H1 (cell line): Measurements from ENCODE around the gene SSC5D. TPM values are rescaled to one million over a fixed set of nuclear protein-coding genes. Genes with fewer than 3 reads are reported as not detected.

Experiments used
- ASH2L ChIP-seq: fragments of 200-600, 300-600 bp; sonication (generic); IDR thresholded peaks from one replicate; pipeline ENCODE4 v1.7.1; 2017; ENCODE audit warnings: low read length
- E2F6 ChIP-seq: IDR thresholded peaks from 2 replicates; pipeline ENCODE4 v1.6.1; 2012; ENCODE audit warnings: inconsistent platforms
- KDM5A ChIP-seq: fragments of 200-600 bp; IDR thresholded peaks from 2 replicates; pipeline ENCODE4 v1.7.1; 2012; ENCODE audit warnings: mild to moderate bottlenecking, low read length, inconsistent platforms, mixed read lengths
- polyA plus RNA-seq, 7 experiments: library from polyadenylated mRNA; depleted of rRNA in 3 of 7; stranded (reverse) in 5 of 7; unstranded in 2 of 7; fragments of >200 nt in 5 of 7; fragments of 200-250 nt in 2 of 7; gene quantifications; 1 replicate in 5 of 7; 2 replicates in 1 of 7; 4 replicates in 1 of 7; pipeline versions ENCODE4 v1.2.1 to v1.2.3, GENCODE V29; 2011 to 2013; ENCODE audit warnings: missing spikeins in 2 of 7, mixed read lengths in 2 of 7
- total RNA-seq: library from RNA; stranded (reverse); fragmentation: NEBNext Ultra II Directional; extraction: Animal tissue kit (Norgen Biotek cat#: 25700); gene quantifications from 2 replicates; pipeline ENCODE4 v1.2.1, GENCODE V29; 2021

SSC5D gene
- total and polyA plus RNA-seq, 2 of the 8 experiments (the other 6 are each of a cell fraction or from before 2014, with no cell fraction given), result 0.39 to 1.7 TPM

GRCh38 chr19:55452749-55453346 lies 35.4 kb upstream of the SSC5D start (continued):
- TF ChIP-seq ASH2L (no peak), E2F6 (0 out of 2 replicates have a peak, but pooled peaks have one; percentile 34), KDM5A (no peak)
